HepG2 (cell line): ENCODE data around the gene PLIN5. TPM values are rescaled to one million over a fixed set of nuclear protein-coding genes. Genes with fewer than 3 reads are reported as not detected.

Experiments used
- ARID2 ChIP-seq: sonication (generic); formaldehyde crosslinking; IDR thresholded peaks from 2 replicates; pipeline ENCODE4 v1.8.1; 2022; ENCODE audit warnings: mild to moderate bottlenecking, missing genetic modification reagents, borderline replicate concordance
- ARNT2 ChIP-seq: sonication (generic); formaldehyde crosslinking; IDR thresholded peaks from 2 replicates; pipeline ENCODE4 v1.8.0; 2022; ENCODE audit warnings: mild to moderate bottlenecking, low read depth, missing genetic modification reagents, moderate library complexity
- ATF4 ChIP-seq, 2 experiments: fragments of 450-650 bp in 1 of 2; sonication (generic) in 1 of 2; formaldehyde crosslinking; IDR thresholded peaks; 2 replicates each; pipeline versions ENCODE4 v1.5.0 to v1.8.0; 2020 to 2022; ENCODE audit warnings: mild to moderate bottlenecking in 1 of 2, missing genetic modification reagents in 1 of 2
- CCDC6 ChIP-seq: sonication (generic); formaldehyde crosslinking; IDR thresholded peaks from 2 replicates; pipeline ENCODE4 v1.8.1; 2022; ENCODE audit warnings: mild to moderate bottlenecking, missing genetic modification reagents, moderate library complexity
- CREBL2 ChIP-seq: sonication (generic); formaldehyde crosslinking; IDR thresholded peaks from 2 replicates; pipeline ENCODE4 v1.8.1; 2023; ENCODE audit warnings: missing genetic modification reagents, mild to moderate bottlenecking, borderline replicate concordance
- GFI1 ChIP-seq: sonication (generic); formaldehyde crosslinking; IDR thresholded peaks from 2 replicates; pipeline ENCODE4 v1.5.0; 2020; ENCODE audit warnings: missing genetic modification reagents, mild to moderate bottlenecking, borderline replicate concordance
- HCFC1 ChIP-seq: fragments of 150-350 bp; IDR thresholded peaks from 2 replicates; pipeline ENCODE4 v1.6.1; 2014; ENCODE audit warnings: low read depth, low read length
- HOXA7 ChIP-seq: sonication (generic); formaldehyde crosslinking; IDR thresholded peaks from 2 replicates; pipeline ENCODE4 v1.8.1; 2022; ENCODE audit warnings: mild to moderate bottlenecking, missing genetic modification reagents, moderate library complexity
- IRF2 ChIP-seq: IDR thresholded peaks from 2 replicates; pipeline ENCODE4 v1.6.1; 2018; ENCODE audit warnings: missing genetic modification reagents, missing compliant biosample characterization
- KDM1A ChIP-seq: IDR thresholded peaks from 2 replicates; pipeline ENCODE4 v1.6.1; 2016; ENCODE audit warnings: missing compliant biosample characterization
- LCORL ChIP-seq, 2 experiments: fragments of 450-650 bp in 1 of 2; sonication (generic) in 1 of 2; formaldehyde crosslinking in 1 of 2; IDR thresholded peaks; 2 replicates each; pipeline versions ENCODE4 v1.5.0 to v1.6.1; 2017 to 2020; ENCODE audit warnings: antibody characterized with exemption in 1 of 2, missing genetic modification reagents in 1 of 2
- MTA3 ChIP-seq: sonication (generic); formaldehyde crosslinking; IDR thresholded peaks from 2 replicates; pipeline ENCODE4 v1.4.0; 2020; ENCODE audit warnings: missing genetic modification reagents
- NCOA2 ChIP-seq: sonication (generic); formaldehyde crosslinking; IDR thresholded peaks from 2 replicates; pipeline ENCODE4 v1.8.0; 2022; ENCODE audit warnings: inconsistent platforms
- POLR2AphosphoS2 ChIP-seq: IDR thresholded peaks from 2 replicates; pipeline ENCODE4 v1.6.1; 2011; ENCODE audit warnings: low read depth, low read length, improper control_type of control experiment
- PRPF4 ChIP-seq: fragments of 200-400 bp; formaldehyde crosslinking; IDR thresholded peaks from 2 replicates; pipeline ENCODE4 v1.6.1; 2016; ENCODE audit warnings: low read length, low read depth; ENCODE audit not compliant: poor library complexity, severe bottlenecking
- SETDB1 ChIP-seq: sonication (generic); formaldehyde crosslinking; IDR thresholded peaks from 2 replicates; pipeline ENCODE4 v1.5.1; 2020; ENCODE audit warnings: missing genetic modification reagents, mild to moderate bottlenecking, borderline replicate concordance
- SKI ChIP-seq: fragments of 450-650 bp; IDR thresholded peaks from one replicate; pipeline ENCODE4 v1.6.1; 2018; ENCODE audit warnings: mild to moderate bottlenecking; ENCODE audit not compliant: partially characterized antibody
- SMAD9 ChIP-seq: sonication (generic); formaldehyde crosslinking; IDR thresholded peaks from 2 replicates; pipeline ENCODE4 v1.5.1; 2020; ENCODE audit warnings: mild to moderate bottlenecking, missing genetic modification reagents
- ZFY ChIP-seq: sonication (generic); formaldehyde crosslinking; IDR thresholded peaks from 2 replicates; pipeline ENCODE4 v1.4.0; 2020; ENCODE audit warnings: missing genetic modification reagents
- ZNF335 ChIP-seq: sonication (generic); formaldehyde crosslinking; IDR thresholded peaks from 2 replicates; pipeline ENCODE4 v1.4.0; 2020; ENCODE audit warnings: missing genetic modification reagents
- ZNF563 ChIP-seq: sonication (generic); formaldehyde crosslinking; IDR thresholded peaks from 2 replicates; pipeline ENCODE4 v1.8.0; 2022; ENCODE audit warnings: mild to moderate bottlenecking, moderate library complexity, missing genetic modification reagents
- ZNF788 ChIP-seq: sonication (generic); formaldehyde crosslinking; IDR thresholded peaks from 2 replicates; pipeline ENCODE4 v1.5.0; 2020; ENCODE audit warnings: mild to moderate bottlenecking, missing genetic modification reagents, borderline replicate concordance
- polyA plus RNA-seq, 8 experiments: library from polyadenylated mRNA; depleted of rRNA in 3 of 8; stranded (reverse) in 7 of 8; unstranded in 1 of 8; fragments of >200 nt; fragmentation: Illumina TruSeq in 4 of 8; extraction: Trizol in 4 of 8; gene quantifications; 2 replicates each; pipeline versions ENCODE4 v1.2.1 to v1.2.3, GENCODE V29; 2011 to 2016; ENCODE audit warnings: low read depth in 4 of 8, missing spikeins in 1 of 8, mixed read lengths in 1 of 8; ENCODE audit not compliant: insufficient read depth in 1 of 8
- total RNA-seq, 5 experiments: library from RNA; depleted of rRNA; stranded (reverse); fragments of >200 nt; fragmentation: Illumina TruSeq; extraction: Trizol; gene quantifications; 2 replicates each; pipeline ENCODE4 v1.2.3, GENCODE V29; 2016; ENCODE audit warnings: low read depth in 1 of 5
- TF ChIP-seq, protein P1 (sequence below): sonication (generic); formaldehyde crosslinking; conservative IDR thresholded peaks from 2 replicates; pipeline ENCODE4 v1.4.0; 2020; ENCODE audit warnings: missing genetic modification reagents
- TF ChIP-seq, protein P2 (sequence below): sonication (generic); formaldehyde crosslinking; IDR thresholded peaks from 2 replicates; pipeline ENCODE4 v1.4.0; 2020; ENCODE audit warnings: missing genetic modification reagents, mild to moderate bottlenecking, borderline replicate concordance
- TF ChIP-seq, protein P3 (sequence below): IDR thresholded peaks from 2 replicates; pipeline ENCODE4 v1.6.1; 2016; ENCODE audit warnings: low read depth, borderline replicate concordance

Gene PLIN5
- total and polyA plus RNA-seq, 2 of the 13 experiments (the other 11 are each of a cell fraction or from before 2014, with no cell fraction given): 1.8 to 4.8 TPM

- TF ChIP-seq SETDB1 (CRISPR knock-in tag) (no peak), CCDC6 (CRISPR knock-in tag) (0 out of 2 replicates have a peak, but pooled peaks have one; percentile 17), NCOA2 (CRISPR knock-in tag) (peak; percentile 63; the same call in 1 of the 2 replicates), ATF4 (CRISPR knock-in tag; IDR thresholded peaks at IDR 0.05) (no peak), HOXA7 (CRISPR knock-in tag) (no peak), LCORL (IDR thresholded peaks at IDR 0.05) (no peak), LCORL (CRISPR knock-in tag; IDR thresholded peaks at IDR 0.05) (peak; percentile 90), KDM1A (CRISPR knock-in tag) (no peak), SKI (peak; percentile 57), HCFC1 (no peak), ZNF335 (CRISPR knock-in tag) (0 out of 2 replicates have a peak, but pooled peaks have one; percentile 30), ZNF563 (CRISPR knock-in tag) (no peak), ZNF788 (no peak; the same call in 1 of the 2 replicates), ZFY (CRISPR knock-in tag) (no peak), CREBL2 (CRISPR knock-in tag) (no peak), MTA3 (CRISPR knock-in tag) (no peak), POLR2AphosphoS2 (no peak), ARNT2 (CRISPR knock-in tag) (no peak), GFI1 (CRISPR knock-in tag) (0 out of 2 replicates have a peak, but pooled peaks have one; percentile 43), IRF2 (CRISPR knock-in tag) (peak; percentile 48; the same call in 1 of the 2 replicates), ARID2 (CRISPR knock-in tag) (no peak), SMAD9 (no peak), PRPF4 (no peak)
- TF ChIP-seq, protein P1, sequence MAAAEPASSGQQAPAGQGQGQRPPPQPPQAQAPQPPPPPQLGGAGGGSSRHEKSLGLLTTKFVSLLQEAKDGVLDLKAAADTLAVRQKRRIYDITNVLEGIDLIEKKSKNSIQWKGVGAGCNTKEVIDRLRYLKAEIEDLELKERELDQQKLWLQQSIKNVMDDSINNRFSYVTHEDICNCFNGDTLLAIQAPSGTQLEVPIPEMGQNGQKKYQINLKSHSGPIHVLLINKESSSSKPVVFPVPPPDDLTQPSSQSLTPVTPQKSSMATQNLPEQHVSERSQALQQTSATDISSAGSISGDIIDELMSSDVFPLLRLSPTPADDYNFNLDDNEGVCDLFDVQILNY (CRISPR knock-in tag): no peak
- TF ChIP-seq, protein P2, sequence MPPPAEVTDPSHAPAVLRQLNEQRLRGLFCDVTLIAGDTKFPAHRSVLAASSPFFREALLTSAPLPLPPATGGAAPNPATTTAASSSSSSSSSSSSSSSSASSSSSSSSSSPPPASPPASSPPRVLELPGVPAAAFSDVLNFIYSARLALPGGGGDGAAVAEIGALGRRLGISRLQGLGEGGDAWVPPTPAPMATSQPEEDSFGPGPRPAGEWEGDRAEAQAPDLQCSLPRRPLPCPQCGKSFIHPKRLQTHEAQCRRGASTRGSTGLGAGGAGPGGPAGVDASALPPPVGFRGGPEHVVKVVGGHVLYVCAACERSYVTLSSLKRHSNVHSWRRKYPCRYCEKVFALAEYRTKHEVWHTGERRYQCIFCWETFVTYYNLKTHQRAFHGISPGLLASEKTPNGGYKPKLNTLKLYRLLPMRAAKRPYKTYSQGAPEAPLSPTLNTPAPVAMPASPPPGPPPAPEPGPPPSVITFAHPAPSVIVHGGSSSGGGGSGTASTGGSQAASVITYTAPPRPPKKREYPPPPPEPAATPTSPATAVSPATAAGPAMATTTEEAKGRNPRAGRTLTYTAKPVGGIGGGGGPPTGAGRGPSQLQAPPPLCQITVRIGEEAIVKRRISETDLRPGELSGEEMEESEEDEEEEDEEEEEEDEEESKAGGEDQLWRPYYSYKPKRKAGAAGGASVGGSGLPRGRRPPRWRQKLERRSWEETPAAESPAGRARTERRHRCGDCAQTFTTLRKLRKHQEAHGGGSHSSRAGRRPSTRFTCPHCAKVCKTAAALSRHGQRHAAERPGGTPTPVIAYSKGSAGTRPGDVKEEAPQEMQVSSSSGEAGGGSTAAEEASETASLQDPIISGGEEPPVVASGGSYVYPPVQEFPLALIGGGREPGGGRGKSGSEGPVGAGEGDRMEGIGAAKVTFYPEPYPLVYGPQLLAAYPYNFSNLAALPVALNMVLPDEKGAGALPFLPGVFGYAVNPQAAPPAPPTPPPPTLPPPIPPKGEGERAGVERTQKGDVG: no peak
- TF ChIP-seq, protein P3, sequence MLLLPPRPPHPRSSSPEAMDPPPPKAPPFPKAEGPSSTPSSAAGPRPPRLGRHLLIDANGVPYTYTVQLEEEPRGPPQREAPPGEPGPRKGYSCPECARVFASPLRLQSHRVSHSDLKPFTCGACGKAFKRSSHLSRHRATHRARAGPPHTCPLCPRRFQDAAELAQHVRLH (CRISPR knock-in tag): 0 out of 2 replicates have a peak, but pooled peaks have one; percentile 16
Measured at GRCh38 chr19:4521170-4521887, 13.7 kb downstream of the PLIN5 start (continued).
